ENCODE data around the gene TEKT2. TPM values are rescaled to one million over a fixed set of nuclear protein-coding genes. Genes with fewer than 3 reads are reported as not detected.
A peak's percentile ranks its signal among the peaks of the same experiment; 100 is the strongest.

TEKT2 gene
- polyA plus RNA-seq, 1 experiment: 0.10 TPM

GRCh38 chr1:36087233-36088123, 3.6 kb downstream of the TEKT2 start:
- POLR2A ChIA-PET: no interaction called here
- peaks cover 9% of the 10 kb centered on the region for H3K36me3 ChIP-seq (ENCODE audit: control insufficient read depth, insufficient read depth, low read length)
- TF ChIP-seq CTCF (IDR thresholded peaks at IDR 0.05; ENCODE audit: insufficient read depth, low read depth, low read length): no peak
- CTCF ChIA-PET: interaction anchor here (1.2 to 1.9 kb wide), 3 partner anchors 14 to 205 kb away, joined by 4 to 5 read pairs (median 4); partner anchors contain the start of gene AGO1
- H3K27me3 ChIP-seq (ENCODE audit: control insufficient read depth, insufficient read depth, low read length): no peaks in the 10 kb centered on the region
- H3K4me3 ChIP-seq (ENCODE audit: low read depth, low read length): no peak overlapping the region
- no peak for DNase-seq (ENCODE audit: low read depth)

GRCh38 chr1:36088265-36088576, 4.3 kb downstream of the TEKT2 start:
- Histone ChIP-seq H3K27me3 (ENCODE audit: control insufficient read depth, insufficient read depth, low read length) (no peaks in the 10 kb centered on the region), H3K36me3 (ENCODE audit: control insufficient read depth, insufficient read depth, low read length) (peaks cover 15% of the 10 kb centered on the region), H3K4me3 (ENCODE audit: low read depth, low read length) (peak overlapping the region; percentile 96)
- CTCF ChIA-PET: interaction anchor here (1.9 kb wide), 1 partner anchor 14 kb away, joined by 5 read pairs; no protein-coding TSS in a partner anchor
- POLR2A ChIA-PET: no interaction called here
- no peak for DNase-seq (ENCODE audit: low read depth)
- no peak for TF ChIP-seq CTCF (IDR thresholded peaks at IDR 0.05; ENCODE audit: insufficient read depth, low read depth, low read length)

- TF ChIP-seq CTCF (IDR thresholded peaks at IDR 0.05; ENCODE audit: insufficient read depth, low read depth, low read length): peak; percentile 85
- Histone ChIP-seq H3K4me3 (ENCODE audit: low read depth, low read length) (peak within 1 kb of the TSS; percentile 96), H3K27me3 (ENCODE audit: control insufficient read depth, insufficient read depth, low read length) (no peaks in the 10 kb centered on the region), H3K36me3 (ENCODE audit: control insufficient read depth, insufficient read depth, low read length) (peaks cover 19% of the 10 kb centered on the region)
- CTCF ChIA-PET: interaction anchor here (0.6 to 4.4 kb wide), 5 partner anchors 15 to 347 kb away, joined by 3 to 22 read pairs (median 4); partner anchors contain the start of gene AGO1
- POLR2A ChIA-PET: interaction anchor here (0.7 kb wide), 1 partner anchor 156 kb away, joined by 3 read pairs; no protein-coding TSS in a partner anchor
- DNase-seq (ENCODE audit: low read depth): no peak
Measured at GRCh38 chr1:36088577-36089392, 4.9 kb downstream of the TEKT2 start, which contains the start of gene ADPRS. ADPRS (plus strand) TSS chr1:36088892; CDS start chr1:36088905, 13 bp downstream.

GRCh38 chr1:36089393-36090121, 5.7 kb downstream of the TEKT2 start:
- H3K4me3 ChIP-seq (ENCODE audit: low read depth, low read length): peak overlapping the region; percentile 96
- no peak for TF ChIP-seq CTCF (IDR thresholded peaks at IDR 0.05; ENCODE audit: insufficient read depth, low read depth, low read length)
- H3K36me3 ChIP-seq (ENCODE audit: control insufficient read depth, insufficient read depth, low read length): peaks cover 25% of the 10 kb centered on the region
- DNase-seq (ENCODE audit: low read depth): no peak
- ChIA-PET CTCF (interaction anchor here (0.6 to 4.4 kb wide), 4 partner anchors 29 to 346 kb away, joined by 3 to 22 read pairs (median 4); partner anchors contain the start of gene AGO1), POLR2A (interaction anchor here (0.6 to 0.7 kb wide), 2 partner anchors 22 to 156 kb away, joined by 3 to 7 read pairs; no protein-coding TSS in a partner anchor)
- H3K27me3 ChIP-seq (ENCODE audit: control insufficient read depth, insufficient read depth, low read length): no peaks in the 10 kb centered on the region
